ENCODE results near the gene RAB11FIP5. TPM values are rescaled to one million over a fixed set of nuclear protein-coding genes. Genes with fewer than 3 reads are reported as not detected.

The RAB11FIP5 gene
- total and polyA plus RNA-seq, 2 experiments from 2014 or later, result 4.4 to 16.6 TPM

DNA sequence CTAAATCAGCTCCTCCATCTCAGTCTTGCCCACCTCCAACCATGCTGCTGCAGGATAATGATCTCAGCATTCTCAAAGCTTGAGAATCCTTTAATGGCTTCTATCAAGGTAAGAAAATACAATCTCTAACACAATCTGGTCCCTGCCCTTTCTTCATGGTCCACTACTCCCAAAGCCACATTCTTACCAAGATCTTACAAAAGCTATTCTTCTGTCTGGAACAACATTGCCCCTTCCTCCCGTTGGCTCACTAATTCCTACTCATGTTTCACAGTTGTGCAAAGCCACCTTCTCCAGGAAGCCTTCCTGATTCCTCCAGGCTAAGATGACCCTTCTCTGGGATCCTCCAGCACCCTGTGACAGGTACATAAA is 35.3 kb downstream of the RAB11FIP5 start (continued):
- TF ChIP-seq, protein P1, sequence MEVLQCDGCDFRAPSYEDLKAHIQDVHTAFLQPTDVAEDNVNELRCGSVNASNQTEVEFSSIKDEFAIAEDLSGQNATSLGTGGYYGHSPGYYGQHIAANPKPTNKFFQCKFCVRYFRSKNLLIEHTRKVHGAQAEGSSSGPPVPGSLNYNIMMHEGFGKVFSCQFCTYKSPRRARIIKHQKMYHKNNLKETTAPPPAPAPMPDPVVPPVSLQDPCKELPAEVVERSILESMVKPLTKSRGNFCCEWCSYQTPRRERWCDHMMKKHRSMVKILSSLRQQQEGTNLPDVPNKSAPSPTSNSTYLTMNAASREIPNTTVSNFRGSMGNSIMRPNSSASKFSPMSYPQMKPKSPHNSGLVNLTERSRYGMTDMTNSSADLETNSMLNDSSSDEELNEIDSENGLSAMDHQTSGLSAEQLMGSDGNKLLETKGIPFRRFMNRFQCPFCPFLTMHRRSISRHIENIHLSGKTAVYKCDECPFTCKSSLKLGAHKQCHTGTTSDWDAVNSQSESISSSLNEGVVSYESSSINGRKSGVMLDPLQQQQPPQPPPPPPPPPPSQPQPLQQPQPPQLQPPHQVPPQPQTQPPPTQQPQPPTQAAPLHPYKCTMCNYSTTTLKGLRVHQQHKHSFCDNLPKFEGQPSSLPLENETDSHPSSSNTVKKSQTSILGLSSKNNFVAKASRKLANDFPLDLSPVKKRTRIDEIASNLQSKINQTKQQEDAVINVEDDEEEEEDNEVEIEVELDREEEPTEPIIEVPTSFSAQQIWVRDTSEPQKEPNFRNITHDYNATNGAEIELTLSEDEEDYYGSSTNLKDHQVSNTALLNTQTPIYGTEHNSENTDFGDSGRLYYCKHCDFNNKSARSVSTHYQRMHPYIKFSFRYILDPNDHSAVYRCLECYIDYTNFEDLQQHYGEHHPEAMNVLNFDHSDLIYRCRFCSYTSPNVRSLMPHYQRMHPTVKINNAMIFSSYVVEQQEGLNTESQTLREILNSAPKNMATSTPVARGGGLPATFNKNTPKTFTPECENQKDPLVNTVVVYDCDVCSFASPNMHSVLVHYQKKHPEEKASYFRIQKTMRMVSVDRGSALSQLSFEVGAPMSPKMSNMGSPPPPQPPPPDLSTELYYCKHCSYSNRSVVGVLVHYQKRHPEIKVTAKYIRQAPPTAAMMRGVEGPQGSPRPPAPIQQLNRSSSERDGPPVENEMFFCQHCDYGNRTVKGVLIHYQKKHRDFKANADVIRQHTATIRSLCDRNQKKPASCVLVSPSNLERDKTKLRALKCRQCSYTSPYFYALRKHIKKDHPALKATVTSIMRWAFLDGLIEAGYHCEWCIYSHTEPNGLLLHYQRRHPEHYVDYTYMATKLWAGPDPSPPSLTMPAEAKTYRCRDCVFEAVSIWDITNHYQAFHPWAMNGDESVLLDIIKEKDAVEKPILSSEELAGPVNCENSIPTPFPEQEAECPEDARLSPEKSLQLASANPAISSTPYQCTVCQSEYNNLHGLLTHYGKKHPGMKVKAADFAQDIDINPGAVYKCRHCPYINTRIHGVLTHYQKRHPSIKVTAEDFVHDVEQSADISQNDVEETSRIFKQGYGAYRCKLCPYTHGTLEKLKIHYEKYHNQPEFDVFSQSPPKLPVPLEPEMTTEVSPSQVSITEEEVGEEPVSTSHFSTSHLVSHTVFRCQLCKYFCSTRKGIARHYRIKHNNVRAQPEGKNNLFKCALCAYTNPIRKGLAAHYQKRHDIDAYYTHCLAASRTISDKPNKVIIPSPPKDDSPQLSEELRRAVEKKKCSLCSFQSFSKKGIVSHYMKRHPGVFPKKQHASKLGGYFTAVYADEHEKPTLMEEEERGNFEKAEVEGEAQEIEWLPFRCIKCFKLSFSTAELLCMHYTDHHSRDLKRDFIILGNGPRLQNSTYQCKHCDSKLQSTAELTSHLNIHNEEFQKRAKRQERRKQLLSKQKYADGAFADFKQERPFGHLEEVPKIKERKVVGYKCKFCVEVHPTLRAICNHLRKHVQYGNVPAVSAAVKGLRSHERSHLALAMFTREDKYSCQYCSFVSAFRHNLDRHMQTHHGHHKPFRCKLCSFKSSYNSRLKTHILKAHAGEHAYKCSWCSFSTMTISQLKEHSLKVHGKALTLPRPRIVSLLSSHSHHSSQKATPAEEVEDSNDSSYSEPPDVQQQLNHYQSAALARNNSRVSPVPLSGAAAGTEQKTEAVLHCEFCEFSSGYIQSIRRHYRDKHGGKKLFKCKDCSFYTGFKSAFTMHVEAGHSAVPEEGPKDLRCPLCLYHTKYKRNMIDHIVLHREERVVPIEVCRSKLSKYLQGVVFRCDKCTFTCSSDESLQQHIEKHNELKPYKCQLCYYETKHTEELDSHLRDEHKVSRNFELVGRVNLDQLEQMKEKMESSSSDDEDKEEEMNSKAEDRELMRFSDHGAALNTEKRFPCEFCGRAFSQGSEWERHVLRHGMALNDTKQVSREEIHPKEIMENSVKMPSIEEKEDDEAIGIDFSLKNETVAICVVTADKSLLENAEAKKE (CRISPR knock-in tag; IDR thresholded peaks at IDR 0.05), result no peak
- TF ChIP-seq POLR2AphosphoS5 (IDR thresholded peaks at IDR 0.05; ENCODE audit: low read depth) (no peak), NANOG (IDR thresholded peaks at IDR 0.05; ENCODE audit: borderline replicate concordance) (no peak), STAT1 (IDR thresholded peaks at IDR 0.05; ENCODE audit: unreplicated experiment) (no peak), EZH2 (IDR thresholded peaks at IDR 0.05; ENCODE audit: low read depth, unreplicated experiment) (no peak), ZNF114 (CRISPR knock-in tag; IDR thresholded peaks at IDR 0.05) (no peak)

DNA sequence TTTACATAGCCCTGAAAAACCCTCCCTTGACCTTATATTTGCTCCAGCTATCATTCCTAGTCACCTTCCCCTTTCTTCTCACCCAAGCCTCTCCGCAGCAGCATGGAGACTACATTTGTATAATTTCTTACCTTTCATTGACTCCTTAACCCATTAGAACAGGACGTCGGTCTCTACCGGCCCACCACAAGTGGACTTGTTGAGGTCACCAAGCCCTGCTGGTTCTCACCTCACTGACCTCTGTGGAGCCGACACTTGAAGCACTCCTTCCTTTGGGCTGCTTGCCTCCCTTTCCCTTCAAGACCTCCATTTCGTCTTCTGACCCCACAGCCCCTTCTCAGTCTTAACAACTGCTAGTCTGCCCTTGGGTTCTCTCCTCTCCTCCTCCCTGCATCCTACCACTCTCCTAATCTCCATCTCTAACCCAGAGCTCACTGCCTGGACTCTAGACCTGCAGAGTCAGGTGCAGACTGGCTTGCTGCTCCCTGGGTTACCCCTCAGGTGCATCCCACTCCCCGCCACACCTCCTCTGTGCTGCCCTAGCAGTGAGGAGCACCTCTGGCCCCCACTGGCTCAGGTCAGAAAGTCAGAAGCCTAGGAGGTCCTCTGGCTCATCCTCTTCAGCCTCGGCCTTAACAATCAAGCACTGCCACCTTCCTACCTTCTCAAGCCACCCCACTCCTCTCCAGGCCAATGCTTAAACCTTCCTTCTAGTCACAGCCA is 35.9 kb downstream of the RAB11FIP5 start:
- H3K36me3 ChIP-seq (ENCODE audit: insufficient read depth), result no peaks in the 10 kb centered on the region
- TF ChIP-seq POLR2AphosphoS5 (IDR thresholded peaks at IDR 0.05; ENCODE audit: low read depth) (no peak), ZNF331 (CRISPR knock-in tag; IDR thresholded peaks at IDR 0.05; ENCODE audit: low read depth) (no peak)
- TF ChIP-seq, protein P1 (CRISPR knock-in tag; IDR thresholded peaks at IDR 0.05), result no peak

More for the DNA sequence above, 35.9 kb downstream of the RAB11FIP5 start:
- no peaks in the 10 kb centered on the region for H3K79me2 ChIP-seq (replicated peaks; ENCODE audit: insufficient read depth)
- no peak for ATAC-seq
- Mint-ChIP-seq H3K9me3 (no peaks in the 10 kb centered on the region), H3K27ac (no peak overlapping the region), H3K4me1 (peaks cover 12% of the 10 kb centered on the region), H3K4me3 (no peak overlapping the region), H3K27me3 (ENCODE audit: insufficient read depth, low read depth, poor library complexity) (peaks cover 16% of the 10 kb centered on the region), H3K36me3 (ENCODE audit: low read depth) (no peaks in the 10 kb centered on the region; the same call in 2 of the 3 replicates)
- DNase-seq (ENCODE audit: low spot score), result no peak
- H3K9me2 ChIP-seq (ENCODE audit: insufficient read depth), result no peaks in the 10 kb centered on the region
- H4K20me1 ChIP-seq (replicated peaks; ENCODE audit: insufficient read depth), result no peaks in the 10 kb centered on the region; the same call in 1 of the 2 replicates
- no peaks in the 10 kb centered on the region for H3F3A ChIP-seq (replicated peaks; ENCODE audit: low read depth)
- H3K27ac ChIP-seq (ENCODE audit: low read depth), result no peak overlapping the region
- no peaks in the 10 kb centered on the region for H3K27me3 ChIP-seq (ENCODE audit: insufficient read depth)
- H2AFZ ChIP-seq, result no peak overlapping the region
- H3K4me1 ChIP-seq (ENCODE audit: insufficient read depth), result peaks cover 12% of the 10 kb centered on the region
- H3K4me3 ChIP-seq, result no peak overlapping the region
- H3K4me2 ChIP-seq, result no peak overlapping the region
